ENCODE measurements around the gene UBE2H. TPM values are rescaled to one million over a fixed set of nuclear protein-coding genes. Genes with fewer than 3 reads are reported as not detected.

Gene UBE2H
- total and polyA plus RNA-seq, 2 donors from 2014 or later, result 40.6 to 107 TPM

- no peak for FAIRE-seq
- no peak overlapping the region for H3K9ac ChIP-seq (ENCODE audit: low read length in 3 of 3)
- no peak for TF ChIP-seq CTCF (IDR thresholded peaks at IDR 0.05; ENCODE audit: borderline replicate concordance, extremely low read depth, insufficient read depth)
- peak in 1 of 5 donors; percentile 27 for DNase-seq
- no peak overlapping the region for H3K4me3 ChIP-seq (ENCODE audit: low read length in 3 of 3)
- H3K27ac ChIP-seq (ENCODE audit: low read depth in 2 of 2, low read length in 2 of 2), result no peak overlapping the region
- H3K9me3 ChIP-seq (ENCODE audit: control insufficient read depth in 2 of 3, insufficient read depth in 1 of 3, low read length in 3 of 3), result no peaks in the 10 kb centered on the region
- no peaks in the 10 kb centered on the region for H3K4me1 ChIP-seq (ENCODE audit: control insufficient read depth in 2 of 3, insufficient read depth in 2 of 3, low read depth in 1 of 3, low read length in 3 of 3)
- H3K27me3 ChIP-seq (ENCODE audit: control insufficient read depth, insufficient read depth, low read length), result no peaks in the 10 kb centered on the region
- H3K36me3 ChIP-seq (ENCODE audit: control insufficient read depth in 2 of 3, insufficient read depth in 3 of 3, low read length in 3 of 3), result no peaks in the 10 kb centered on the region
- intact Hi-C loops (cut with DNase I), result no loop called here
Measured at GRCh38 chr7:129793506-129794310, 159.1 kb downstream of the UBE2H start.

GRCh38 chr7:129792721-129793120, 160.0 kb downstream of the UBE2H start:
- intact Hi-C loops (cut with DNase I), result no loop called here
- Histone ChIP-seq H3K9ac (ENCODE audit: low read length in 3 of 3) (no peak overlapping the region), H3K27me3 (ENCODE audit: control insufficient read depth, insufficient read depth, low read length) (no peaks in the 10 kb centered on the region), H3K4me3 (ENCODE audit: low read length in 3 of 3) (no peak overlapping the region), H3K27ac (ENCODE audit: low read depth in 2 of 2, low read length in 2 of 2) (no peak overlapping the region), H3K36me3 (ENCODE audit: control insufficient read depth in 2 of 3, insufficient read depth in 3 of 3, low read length in 3 of 3) (no peaks in the 10 kb centered on the region), H3K9me3 (ENCODE audit: control insufficient read depth in 2 of 3, insufficient read depth in 1 of 3, low read length in 3 of 3) (no peaks in the 10 kb centered on the region), H3K4me1 (ENCODE audit: control insufficient read depth in 2 of 3, insufficient read depth in 2 of 3, low read depth in 1 of 3, low read length in 3 of 3) (no peaks in the 10 kb centered on the region)
- FAIRE-seq (no peak), DNase-seq (no peak)
- no peak for TF ChIP-seq CTCF (IDR thresholded peaks at IDR 0.05; ENCODE audit: borderline replicate concordance, extremely low read depth, insufficient read depth)

- Histone ChIP-seq H3K27ac (ENCODE audit: low read depth in 2 of 2, low read length in 2 of 2) (no peak overlapping the region), H3K4me1 (ENCODE audit: control insufficient read depth in 2 of 3, insufficient read depth in 2 of 3, low read depth in 1 of 3, low read length in 3 of 3) (peaks cover 0 to 3% (median 0%) of the 10 kb centered on the region in 3 donors), H3K9me3 (ENCODE audit: control insufficient read depth in 2 of 3, insufficient read depth in 1 of 3, low read length in 3 of 3) (no peaks in the 10 kb centered on the region), H3K27me3 (ENCODE audit: control insufficient read depth, insufficient read depth, low read length) (peaks cover 9% of the 10 kb centered on the region), H3K9ac (ENCODE audit: low read length in 3 of 3) (no peak overlapping the region), H3K36me3 (ENCODE audit: control insufficient read depth in 2 of 3, insufficient read depth in 3 of 3, low read length in 3 of 3) (no peaks in the 10 kb centered on the region), H3K4me3 (ENCODE audit: low read length in 3 of 3) (no peak overlapping the region)
- DNase-seq (no peak), FAIRE-seq (no peak)
- TF ChIP-seq CTCF (IDR thresholded peaks at IDR 0.05; ENCODE audit: borderline replicate concordance, extremely low read depth, insufficient read depth), result no peak
- intact Hi-C loops (cut with DNase I), result no loop called here
Measured at GRCh38 chr7:129790136-129790535, 162.6 kb downstream of the UBE2H start.
